GM19324 (cell line): Measurements from ENCODE around the gene PPP2R1B.

Experiments used
- ATAC-seq: cut with Tn5 transposase; IDR thresholded peaks from one replicate; pipeline ENCODE4 v1.9.1; 2021; ENCODE audit warnings: mild to moderate bottlenecking, moderate library complexity; ENCODE audit not compliant: unreplicated experiment, low FRiP score

The PPP2R1B gene

GRCh38 chr11:111749646-111750045 is 16.5 kb downstream of the PPP2R1B start:
- ATAC-seq = no peak

GRCh38 chr11:111748035-111748804 is 18.0 kb downstream of the PPP2R1B start:
- ATAC-seq = no peak

DNA sequence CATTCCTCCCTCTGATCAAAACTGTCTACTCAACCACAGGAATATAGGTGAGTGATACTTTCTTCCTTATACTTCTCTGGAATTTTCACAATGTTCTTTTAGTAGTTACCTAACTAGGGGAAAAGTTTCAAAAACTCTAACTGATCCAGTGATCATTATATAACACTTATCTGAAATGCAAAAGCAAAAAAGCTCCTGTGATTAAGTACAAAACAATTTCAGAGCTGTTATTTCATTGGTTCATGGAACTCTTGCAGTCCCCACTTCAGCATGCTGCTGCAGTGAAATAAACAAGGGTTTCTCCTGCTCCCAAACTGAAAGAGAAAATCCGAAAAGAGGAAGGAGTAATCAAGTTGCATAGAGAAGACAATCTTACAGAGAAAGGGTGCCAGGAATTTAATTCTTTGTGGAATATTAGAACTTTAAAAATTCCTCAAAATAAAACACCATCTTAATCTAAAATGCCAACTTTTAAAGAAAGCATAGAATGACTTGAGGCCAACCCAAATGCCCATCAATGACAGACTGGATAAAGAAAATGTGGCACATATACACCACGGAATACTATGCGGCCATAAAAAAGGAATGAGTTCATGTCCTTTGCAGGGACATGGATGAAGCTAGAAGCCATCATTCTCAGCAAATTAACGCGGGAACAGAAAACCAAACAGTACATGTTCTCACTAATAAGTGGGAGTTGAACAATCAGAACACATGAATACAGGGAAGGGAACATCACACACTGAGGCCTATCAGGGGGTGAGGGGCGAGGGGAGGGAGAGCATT is 20.3 kb downstream of the PPP2R1B start:
- ATAC-seq = no peak

DNA sequence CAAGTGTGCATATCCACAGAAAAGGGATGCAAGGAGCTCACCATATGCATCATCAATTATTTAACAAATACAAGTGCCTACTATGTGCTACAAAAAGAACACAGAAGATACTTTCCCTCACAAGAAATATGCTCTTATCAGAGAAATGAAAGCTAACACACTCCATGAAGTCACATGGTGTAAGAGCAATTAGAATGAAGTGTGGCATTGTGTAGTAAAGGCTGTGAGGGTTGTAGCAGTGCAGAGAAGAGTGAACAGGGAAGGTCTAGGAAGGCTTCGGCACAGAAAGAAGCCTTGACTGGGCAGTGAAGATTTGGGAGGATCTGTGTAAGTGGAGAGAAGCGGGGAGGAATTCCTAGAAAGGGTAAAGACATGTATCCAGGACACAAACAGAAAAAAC is 22.5 kb downstream of the PPP2R1B start:
- ATAC-seq = no peak

GRCh38 chr11:111741751-111742150 is 24.4 kb downstream of the PPP2R1B start:
- no peak for ATAC-seq

- no peak for ATAC-seq
These were observed 26.9 kb downstream of the PPP2R1B start for GRCh38 chr11:111739299-111739698.

GRCh38 chr11:111737444-111738210 is 28.6 kb downstream of the PPP2R1B start:
- ATAC-seq = no peak

- no peak for ATAC-seq
These were observed 29.4 kb downstream of the PPP2R1B start for GRCh38 chr11:111736621-111737443.

- no peak for ATAC-seq
These were observed 30.0 kb downstream of the PPP2R1B start for GRCh38 chr11:111736181-111736590.

- no peak for ATAC-seq
These were observed 30.7 kb downstream of the PPP2R1B start for GRCh38 chr11:111735262-111736116.

- no peak for ATAC-seq
These were observed 31.3 kb downstream of the PPP2R1B start for GRCh38 chr11:111734954-111735261.

- no peak for ATAC-seq
These were observed 31.9 kb downstream of the PPP2R1B start for GRCh38 chr11:111734101-111734953.

GRCh38 chr11:111733611-111734088 is 32.5 kb downstream of the PPP2R1B start:
- no peak for ATAC-seq

- ATAC-seq = no peak
These were observed 33.2 kb downstream of the PPP2R1B start for GRCh38 chr11:111733016-111733415.

DNA sequence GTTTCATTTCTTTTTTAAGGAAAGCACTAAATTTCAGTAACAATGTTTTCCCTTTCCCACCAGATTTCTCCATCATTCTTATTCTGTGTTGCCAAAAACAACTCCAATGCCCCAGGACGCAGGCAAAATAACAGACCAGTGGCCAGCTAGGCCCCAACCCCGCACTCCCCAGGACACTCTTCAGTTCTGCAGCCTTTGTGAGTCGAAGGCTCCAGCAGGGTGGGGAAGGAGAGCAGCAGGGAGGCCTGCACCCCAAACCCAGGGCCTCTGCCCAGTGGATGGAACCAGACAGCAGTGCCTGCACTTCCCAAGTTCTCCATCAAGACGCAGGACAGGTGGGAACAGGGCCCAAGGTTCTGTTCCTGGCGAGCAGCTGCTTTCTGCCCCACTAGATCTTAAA is 34.4 kb downstream of the PPP2R1B start:
- no peak for ATAC-seq

- ATAC-seq = no peak
These were observed 35.2 kb downstream of the PPP2R1B start for GRCh38 chr11:111730871-111731591.

- ATAC-seq = no peak
These were observed 36.3 kb downstream of the PPP2R1B start for GRCh38 chr11:111729831-111730311.
